H1 (cell line): ENCODE measurements around the gene ARHGAP10. TPM values are rescaled to one million over a fixed set of nuclear protein-coding genes. Genes with fewer than 3 reads are reported as not detected.

Experiments used
- CTCF ChIA-PET: fragments of 300-600 bp; sonication (Branson Sonifier 250); formaldehyde crosslinking; loops from one replicate; lab custom pipeline; 2021; ENCODE audit not compliant: partially characterized antibody; lab: Charles Lee
- POLR2A ChIA-PET: fragments of 300-600 bp; sonication (Branson Sonifier 250); formaldehyde crosslinking; loops from one replicate; lab custom pipeline; 2021; ENCODE audit warnings: inconsistent platforms; ENCODE audit not compliant: partially characterized antibody; lab: Charles Lee
- DNase-seq, 2 experiments: peaks; one replicate each; pipeline versions ENCODE4 v3.0.0 to v3.0.0-alpha.2; 2010 to 2022; ENCODE audit warnings: low spot score in 2 of 2, low read depth in 1 of 2, mixed read lengths in 1 of 2
- FAIRE-seq: peaks from 2 replicates; lab custom pipeline; 2011; peaks lifted over from hg19 to GRCh38; lab: Jason Lieb, UNC
- H2AFZ ChIP-seq: 2 replicates; pipeline ENCODE4 v1.8.1; 2012; ENCODE audit warnings: low read length, inconsistent platforms
- H2AK5ac ChIP-seq: 2 replicates; pipeline ENCODE4 v1.6.1; 2013; ENCODE audit warnings: low read depth, low read length
- H2BK120ac ChIP-seq: replicated peaks from 2 replicates; pipeline ENCODE3; 2013; ENCODE audit warnings: low read depth, low read length, inconsistent platforms
- H2BK12ac ChIP-seq: 2 replicates; pipeline ENCODE4 v1.6.1; 2013; ENCODE audit warnings: low read depth, low read length
- H2BK15ac ChIP-seq: 2 replicates; pipeline ENCODE4 v1.6.1; 2013; ENCODE audit warnings: low read length
- H2BK20ac ChIP-seq: 2 replicates; pipeline ENCODE4 v1.6.1; 2013; ENCODE audit warnings: low read length
- H2BK5ac ChIP-seq: 2 replicates; pipeline ENCODE4 v1.6.1; 2013; ENCODE audit warnings: low read depth, low read length
- H3K14ac ChIP-seq: 2 replicates; pipeline ENCODE4 v1.6.1; 2013; ENCODE audit warnings: inconsistent platforms; ENCODE audit not compliant: insufficient read length
- H3K18ac ChIP-seq: 2 replicates; pipeline ENCODE4 v1.6.1; 2013; ENCODE audit warnings: low read length; ENCODE audit errors: extremely low read depth
- H3K23ac ChIP-seq: 2 replicates; pipeline ENCODE4 v1.6.1; 2013; ENCODE audit warnings: inconsistent platforms; ENCODE audit not compliant: insufficient read length
- H3K23me2 ChIP-seq: 2 replicates; pipeline ENCODE4 v1.6.1; 2013; ENCODE audit warnings: low read depth, low read length
- H3K27ac ChIP-seq: 2 replicates; pipeline ENCODE4 v1.6.1; 2011; ENCODE audit warnings: low read depth, low read length, inconsistent platforms
- H3K27me3 ChIP-seq, 4 experiments: replicated peaks in 1 of 4; 1 replicate in 1 of 4; 2 replicates in 3 of 4; pipeline versions ENCODE4 v1.6.1 to v1.8.1; 2011 to 2013; ENCODE audit warnings: low read length in 3 of 4, mild to moderate bottlenecking in 3 of 4, inconsistent platforms in 2 of 4, mixed read lengths in 2 of 4, moderate library complexity in 1 of 4; ENCODE audit not compliant: control insufficient read depth in 3 of 4, insufficient read depth in 3 of 4; ENCODE audit errors: extremely low read depth in 1 of 4
- H3K36me3 ChIP-seq, 4 experiments: 2 replicates each; pipeline versions ENCODE4 v1.6.1 to v1.8.1; 2011 to 2013; ENCODE audit warnings: mild to moderate bottlenecking in 4 of 4, low read length in 3 of 4, moderate library complexity in 2 of 4, control low read depth in 1 of 4, inconsistent platforms in 1 of 4; ENCODE audit not compliant: insufficient read depth in 4 of 4, control insufficient read depth in 2 of 4
- H3K4ac ChIP-seq: replicated peaks from 2 replicates; pipeline ENCODE3; 2013; ENCODE audit warnings: low read length, low read depth, mixed read lengths, inconsistent platforms; ENCODE audit not compliant: insufficient read length
- H3K4me1 ChIP-seq, 4 experiments: replicated peaks in 1 of 4; 1 replicate in 1 of 4; 2 replicates in 3 of 4; pipeline versions ENCODE4 v1.6.1 to v1.8.1; 2011 to 2013; ENCODE audit warnings: low read length in 3 of 4, inconsistent platforms in 2 of 4, mixed read lengths in 1 of 4; ENCODE audit not compliant: insufficient read depth in 4 of 4, control insufficient read depth in 3 of 4
- H3K4me2 ChIP-seq, 2 experiments: 2 replicates each; pipeline versions ENCODE4 v1.6.1 to v1.8.1; 2011 to 2013; ENCODE audit warnings: low read depth in 2 of 2, low read length in 2 of 2, control low read depth in 1 of 2, inconsistent platforms in 1 of 2, mild to moderate bottlenecking in 1 of 2; ENCODE audit not compliant: insufficient read depth in 1 of 2
- H3K4me3 ChIP-seq, 4 experiments: fragments of 200-600, 300-600 bp in 1 of 4; sonication (generic), shearing (Covaris generic), sonication (Bioruptor Twin) in 1 of 4; 2 replicates each; pipeline versions ENCODE4 v1.5.1 to v1.8.1; 2011 to 2016; ENCODE audit warnings: low read length in 4 of 4, low read depth in 3 of 4, control low read depth in 2 of 4, inconsistent platforms in 2 of 4, mild to moderate bottlenecking in 2 of 4, mixed read lengths in 1 of 4, moderate library complexity in 1 of 4; ENCODE audit not compliant: insufficient read depth in 2 of 4; ENCODE audit errors: extremely low read depth in 1 of 4
- H3K56ac ChIP-seq: replicated peaks from 2 replicates; pipeline ENCODE3; 2013; ENCODE audit warnings: low read depth, mild to moderate bottlenecking, mixed read lengths, low read length, inconsistent platforms; ENCODE audit not compliant: insufficient read length
- H3K79me1 ChIP-seq: 2 replicates; pipeline ENCODE4 v1.6.1; 2013; ENCODE audit warnings: low read depth, low read length, control low read depth
- H3K79me2 ChIP-seq, 2 experiments: 2 replicates each; pipeline versions ENCODE4 v1.6.1 to v1.8.1; 2012 to 2013; ENCODE audit warnings: low read length in 2 of 2, mild to moderate bottlenecking in 2 of 2, inconsistent platforms in 1 of 2; ENCODE audit not compliant: insufficient read depth in 2 of 2, control insufficient read depth in 1 of 2
- H3K9ac ChIP-seq, 4 experiments: replicated peaks in 1 of 4; 1 replicate in 1 of 4; 2 replicates in 3 of 4; pipeline versions ENCODE4 v1.6.1 to v1.8.1; 2011 to 2013; ENCODE audit warnings: low read depth in 3 of 4, low read length in 3 of 4, control low read depth in 2 of 4, mild to moderate bottlenecking in 2 of 4, moderate library complexity in 2 of 4, inconsistent platforms in 1 of 4; ENCODE audit errors: extremely low read depth in 1 of 4
- H3K9me3 ChIP-seq, 2 experiments: 2 replicates each; pipeline versions ENCODE4 v1.6.1 to v1.8.1; 2012 to 2013; ENCODE audit warnings: mild to moderate bottlenecking in 2 of 2, moderate library complexity in 2 of 2, control low read depth in 1 of 2, inconsistent platforms in 1 of 2, low read depth in 1 of 2, low read length in 1 of 2, mixed read lengths in 1 of 2; ENCODE audit not compliant: insufficient read depth in 2 of 2
- H4K20me1 ChIP-seq, 2 experiments: replicated peaks in 1 of 2; 2 replicates each; pipeline versions ENCODE3 to v1.8.1; 2011 to 2013; ENCODE audit warnings: inconsistent platforms in 2 of 2, low read length in 2 of 2, mild to moderate bottlenecking in 1 of 2; ENCODE audit not compliant: insufficient read depth in 2 of 2, control insufficient read depth in 1 of 2
- H4K5ac ChIP-seq: 2 replicates; pipeline ENCODE4 v1.6.1; 2013; ENCODE audit warnings: low read length, low read depth, mixed read lengths, inconsistent platforms; ENCODE audit not compliant: insufficient read length
- H4K8ac ChIP-seq: 2 replicates; pipeline ENCODE4 v1.8.0; 2013; ENCODE audit warnings: mild to moderate bottlenecking, moderate library complexity, low read length, inconsistent platforms; ENCODE audit not compliant: insufficient read depth; ENCODE audit errors: extremely low read depth
- H4K91ac ChIP-seq: replicated peaks from 2 replicates; pipeline ENCODE3; 2013; ENCODE audit warnings: low read length, mixed read lengths, inconsistent platforms; ENCODE audit not compliant: insufficient read length
- CHD2 ChIP-seq: IDR thresholded peaks from 2 replicates; pipeline ENCODE4 v1.6.1; 2012; ENCODE audit warnings: low read length, improper control_type of control experiment
- NRF1 ChIP-seq: IDR thresholded peaks from 2 replicates; pipeline ENCODE4 v1.6.1; 2011; ENCODE audit warnings: mild to moderate bottlenecking, low read depth, low read length, improper control_type of control experiment
- POLR2A ChIP-seq, 2 experiments: IDR thresholded peaks; 1 replicate in 1 of 2; 2 replicates in 1 of 2; pipeline ENCODE4 v1.6.1; 2011; ENCODE audit warnings: low read depth in 2 of 2, low read length in 2 of 2, mild to moderate bottlenecking in 2 of 2; ENCODE audit errors: control extremely low read depth in 1 of 2
- SIN3A ChIP-seq, 2 experiments: IDR thresholded peaks in 1 of 2; conservative IDR thresholded peaks in 1 of 2; 2 replicates each; pipeline ENCODE4 v1.6.1; 2011 to 2012; ENCODE audit warnings: low read length in 2 of 2, improper control_type of control experiment in 1 of 2, low read depth in 1 of 2, mild to moderate bottlenecking in 1 of 2
- WGBS, 2 experiments: shearing (Covaris generic) in 1 of 2; methylation state at CpG; one replicate each; pipeline versions ENCODE4 v1.1.6 to v1.1.7; 2013 to 2015; ENCODE audit warnings: low lambda C conversion rate in 2 of 2, mixed read lengths in 2 of 2, inconsistent platforms in 1 of 2, low coverage in 1 of 2, missing lambda C conversion rate in 1 of 2; ENCODE audit not compliant: insufficient replicate concordance in 2 of 2, insufficient coverage in 1 of 2, insufficient read length in 1 of 2; ENCODE audit errors: extremely low coverage in 1 of 2, missing lambda C conversion rate in 1 of 2; 5-methylcytosine and 5-hydroxymethylcytosine counted together
- polyA plus RNA-seq, 7 experiments: library from polyadenylated mRNA; depleted of rRNA in 3 of 7; stranded (reverse) in 5 of 7; unstranded in 2 of 7; fragments of >200 nt in 5 of 7; fragments of 200-250 nt in 2 of 7; gene quantifications; 1 replicate in 5 of 7; 2 replicates in 1 of 7; 4 replicates in 1 of 7; pipeline versions ENCODE4 v1.2.1 to v1.2.3, GENCODE V29; 2011 to 2013; ENCODE audit warnings: missing spikeins in 2 of 7, mixed read lengths in 2 of 7
- total RNA-seq: library from RNA; stranded (reverse); fragmentation: NEBNext Ultra II Directional; extraction: Animal tissue kit (Norgen Biotek cat#: 25700); gene quantifications from 2 replicates; pipeline ENCODE4 v1.2.1, GENCODE V29; 2021

ARHGAP10 gene
- total and polyA plus RNA-seq, 2 of the 8 experiments (the other 6 are each of a cell fraction or from before 2014, with no cell fraction given) = 3.7 to 6.1 TPM

GRCh38 chr4:147683188-147683591, 48.7 kb upstream of the ARHGAP10 start:
- no peak overlapping the region; the same call in 1 of the 2 replicates for H2AFZ ChIP-seq
- no peak overlapping the region for H2AK5ac ChIP-seq
- peaks cover 3% of the 10 kb centered on the region; the same call in 1 of the 2 replicates for H3K79me1 ChIP-seq
- H2BK20ac ChIP-seq = no peak overlapping the region
- peaks cover 0 to 6% (median 1%) of the 10 kb centered on the region in 4 experiments; a peak in 2 of 8 replicates for H3K36me3 ChIP-seq
- H3K23me2 ChIP-seq = peaks cover 5% of the 10 kb centered on the region; the same call in 1 of the 2 replicates
- H2BK12ac ChIP-seq = no peak overlapping the region
- H3K27ac ChIP-seq = no peak overlapping the region
- no peak overlapping the region for H2BK5ac ChIP-seq
- H3K18ac ChIP-seq = no peak overlapping the region
- TF ChIP-seq POLR2A (IDR thresholded peaks at IDR 0.05; ENCODE audit: control extremely low read depth in 1 of 2, low read depth in 2 of 2, low read length in 2 of 2) (no peak), CHD2 (no peak), NRF1 (no peak), SIN3A (conservative IDR thresholded peaks at IDR 0.05 in 1 of 2, IDR thresholded peaks at IDR 0.05 in 1 of 2; ENCODE audit: low read depth in 1 of 2, low read length in 2 of 2) (no peak)
- peaks cover 0 to 22% of the 10 kb centered on the region in 2 experiments; a peak in 2 of 4 replicates for H3K79me2 ChIP-seq
- WGBS, 2 experiments = 39% methylated on average over 10 of the region's 10 CpGs; no CpG with 5 or more reads in 1 of the 2 experiments
- H4K20me1 ChIP-seq = peaks cover 0 to 2% of the 10 kb centered on the region in 2 experiments
- H4K8ac ChIP-seq = no peak overlapping the region
- H4K5ac ChIP-seq = no peak overlapping the region
- DNase-seq = no peak
- no peak for FAIRE-seq
- H3K9me3 ChIP-seq = no peaks in the 10 kb centered on the region
- CTCF ChIA-PET = interaction anchor here (0.8 to 4.3 kb wide), 5 partner anchors 9 to 184 kb away, joined by 3 to 28 read pairs (median 5); no protein-coding TSS in a partner anchor
- H2BK120ac ChIP-seq = no peak overlapping the region
- no peak overlapping the region for H3K14ac ChIP-seq
- H3K4me2 ChIP-seq = peak overlapping the region; percentile 72 to 75
- POLR2A ChIA-PET = interaction anchor here (1.0 to 2.4 kb wide), 6 partner anchors 11 to 66 kb away, joined by 3 to 11 read pairs (median 6); partner anchors contain the start of genes ARHGAP10 and TMEM184C
- H3K4me1 ChIP-seq = peaks cover 0 to 6% (median 3%) of the 10 kb centered on the region in 4 experiments; a peak in 4 of 7 replicates
- H4K91ac ChIP-seq = no peak overlapping the region
- peak overlapping the region; percentile 25 to 78 (median 72); a peak in 5 of 7 replicates for H3K9ac ChIP-seq
- no peak overlapping the region for H3K4ac ChIP-seq
- H2BK15ac ChIP-seq = no peak overlapping the region
- no peak overlapping the region for H3K23ac ChIP-seq
- no peak overlapping the region for H3K56ac ChIP-seq
- H3K27me3 ChIP-seq = no peaks in the 10 kb centered on the region
- H3K4me3 ChIP-seq = peak overlapping the region; percentile 68 to 83 (median 77)
